Activated naive CD8-positive, alpha-beta T cell treated with anti-CD3 and anti-CD28 coated beads for 36 hours (primary cell): ENCODE results near the gene TPD52L3. TPM values are rescaled to one million over a fixed set of nuclear protein-coding genes. Genes with fewer than 3 reads are reported as not detected.

Source experiments
- DNase-seq: peaks from one replicate; pipeline ENCODE4 v3.0.0; 2021
- H3K27ac Mint-ChIP-seq: one replicate; pipeline ENCODE4 v1.8.0; 2022; ENCODE audit warnings: mild to moderate bottlenecking, moderate library complexity, mixed read lengths
- H3K27me3 Mint-ChIP-seq: one replicate; pipeline ENCODE4 v1.8.0; 2022; ENCODE audit warnings: mild to moderate bottlenecking, mixed read lengths
- H3K36me3 Mint-ChIP-seq: one replicate; pipeline ENCODE4 v1.8.0; 2021; ENCODE audit warnings: mild to moderate bottlenecking, mixed read lengths
- H3K4me1 Mint-ChIP-seq: one replicate; pipeline ENCODE4 v1.8.0; 2021; ENCODE audit warnings: mixed read lengths
- H3K4me3 Mint-ChIP-seq: one replicate; pipeline ENCODE4 v1.8.0; 2022; ENCODE audit warnings: mild to moderate bottlenecking, moderate library complexity, mixed read lengths
- H3K9me3 Mint-ChIP-seq: one replicate; pipeline ENCODE4 v1.8.0; 2022; ENCODE audit warnings: mixed read lengths
- total RNA-seq, 2 experiments: library from RNA; stranded (reverse); gene quantifications; one replicate each; pipeline ENCODE4 v1.2.3, GENCODE V29; 2021

The TPD52L3 gene
- total RNA-seq, 2 experiments from 2014 or later = not detected

- Mint-ChIP-seq H3K4me1 (no peaks in the 10 kb centered on the region), H3K27ac (no peak overlapping the region), H3K9me3 (peaks cover 9% of the 10 kb centered on the region), H3K27me3 (no peaks in the 10 kb centered on the region), H3K4me3 (no peak overlapping the region), H3K36me3 (peaks cover 1% of the 10 kb centered on the region)
- no peak for DNase-seq
Measured at GRCh38 chr9:6368831-6369230, 40.7 kb downstream of the TPD52L3 start.

Other genes starting within 250 kb of the TPD52L3 start
- gene IL33, start 112.6 kb upstream of the TPD52L3 start, total RNA-seq = not detected
- 10 to 100 TPM; 42.3 to 44.3 TPM for gene UHRF2, start 84.8 kb downstream of the TPD52L3 start, total RNA-seq